Gastroesophageal sphincter (tissue), 4 donors: ENCODE data around the gene TRAF3. TPM values are rescaled to one million over a fixed set of nuclear protein-coding genes. Genes with fewer than 3 reads are reported as not detected.

Experiments used
- ATAC-seq: fragments of 150-250 bp; one replicate; pipeline ENCODE4 v1.9.1; 2016; ENCODE audit warnings: mild to moderate bottlenecking, moderate library complexity
- H3K27ac ChIP-seq, 4 donors: fragments of 200-600 bp; sonication (generic) in 3 of 4; 1 replicate in 3 of 4; 2 replicates in 1 of 4; pipeline ENCODE4 v1.5.1; 2016 to 2019
- H3K27me3 ChIP-seq: fragments of 200-600 bp; sonication (generic); one replicate; pipeline ENCODE4 v1.5.1; 2019
- H3K36me3 ChIP-seq, 2 donors: fragments of 200-600 bp; sonication (generic); one replicate each; pipeline ENCODE4 v1.5.1; 2019; ENCODE audit warnings: control low read depth in 1 of 2
- H3K4me1 ChIP-seq, 3 donors: fragments of 200-600 bp; sonication (generic); 1 replicate in 2 of 3; 2 replicates in 1 of 3; pipeline ENCODE4 v1.5.1; 2016 to 2019; ENCODE audit warnings: control low read depth in 2 of 3
- H3K4me3 ChIP-seq, 2 donors: fragments of 200-600 bp; sonication (generic); one replicate each; pipeline ENCODE4 v1.5.1; 2019; ENCODE audit warnings: mild to moderate bottlenecking in 1 of 2, moderate library complexity in 1 of 2
- H3K9me3 ChIP-seq, 3 donors: fragments of 200-600 bp; sonication (generic); one replicate each; pipeline ENCODE4 v1.5.1; 2017 to 2019; ENCODE audit warnings: control low read depth in 2 of 3
- CTCF ChIP-seq, 4 experiments: fragments of 200-600 bp in 2 of 4; fragments of 450-650 bp in 2 of 4; sonication (generic) in 1 of 4; IDR thresholded peaks; one replicate each; pipeline ENCODE4 v1.5.1; 2017 to 2019; ENCODE audit warnings: antibody characterized with exemption in 4 of 4, mild to moderate bottlenecking in 2 of 4, moderate library complexity in 2 of 4
- EP300 ChIP-seq: sonication (generic); formaldehyde crosslinking; IDR thresholded peaks from one replicate; pipeline ENCODE4 v1.6.1; 2017; ENCODE audit warnings: antibody characterized with exemption, mild to moderate bottlenecking
- POLR2A ChIP-seq, 2 donors: fragments of 450-650 bp; IDR thresholded peaks; one replicate each; pipeline ENCODE4 v1.6.1; 2017; ENCODE audit warnings: antibody characterized with exemption in 2 of 2, mild to moderate bottlenecking in 2 of 2, moderate library complexity in 1 of 2
- POLR2AphosphoS5 ChIP-seq: sonication (generic); formaldehyde crosslinking; IDR thresholded peaks from one replicate; pipeline ENCODE4 v1.6.1; 2017; ENCODE audit warnings: antibody characterized with exemption
- WGBS, 2 donors: methylation state at CpG; one replicate each; pipeline ENCODE4 v1.1.5; 2018; ENCODE audit warnings: low coverage in 1 of 2; 5-methylcytosine and 5-hydroxymethylcytosine counted together
- total RNA-seq, 4 donors: library from RNA; depleted of rRNA; stranded (reverse); fragments of >200 nt; gene quantifications; one replicate each; pipeline ENCODE4 v1.1.0, GENCODE V29; 2016

TRAF3 gene
- total RNA-seq, 4 donors from 2014 or later, result 10.9 to 29.0 (median 18.7) TPM

GRCh38 chr14:102768223-102769048, 8.8 kb upstream of the TRAF3 start:
- ATAC-seq, result peak; percentile 39
- 86 to 96% methylated on average over 8 to 14 of the region's 19 CpGs for WGBS, 2 donors
- H3K27ac ChIP-seq, result no peak overlapping the region

GRCh38 chr14:102769049-102769327, 8.3 kb upstream of the TRAF3 start:
- TF ChIP-seq CTCF (IDR thresholded peaks at IDR 0.05) (no peak), POLR2AphosphoS5 (no peak)
- Histone ChIP-seq H3K9me3 (no peaks in the 10 kb centered on the region), H3K27ac (no peak overlapping the region), H3K27me3 (no peaks in the 10 kb centered on the region), H3K36me3 (no peaks in the 10 kb centered on the region), H3K4me3 (no peak overlapping the region), H3K4me1 (no peaks in the 10 kb centered on the region)
- WGBS, 2 donors, result 100% methylated on average over 1 of the region's 4 CpGs; no CpG with 5 or more reads in 1 of the 2 donors
- no peak for ATAC-seq

More at GRCh38 chr14:102768223-102769048, 8.8 kb upstream of the TRAF3 start:
- TF ChIP-seq EP300 (no peak), CTCF (IDR thresholded peaks at IDR 0.05) (no peak), POLR2A (IDR thresholded peaks at IDR 0.05) (no peak)
- Histone ChIP-seq H3K9me3 (no peaks in the 10 kb centered on the region), H3K4me1 (no peaks in the 10 kb centered on the region), H3K27me3 (no peaks in the 10 kb centered on the region), H3K36me3 (no peaks in the 10 kb centered on the region), H3K4me3 (no peak overlapping the region)

- ATAC-seq, result no peak
- H3K27ac ChIP-seq, result no peak overlapping the region
- H3K4me1 ChIP-seq, result peaks cover 0 to 11% (median 0%) of the 10 kb centered on the region in 3 donors
- H3K36me3 ChIP-seq, result no peaks in the 10 kb centered on the region
- TF ChIP-seq POLR2AphosphoS5 (no peak), POLR2A (IDR thresholded peaks at IDR 0.05) (no peak), CTCF (IDR thresholded peaks at IDR 0.05) (no peak), EP300 (no peak)
- 40 to 72% methylated on average over 1 to 19 of the region's 32 CpGs for WGBS, 2 donors
- H3K27me3 ChIP-seq, result no peaks in the 10 kb centered on the region
- H3K9me3 ChIP-seq, result no peaks in the 10 kb centered on the region
- no peak overlapping the region for H3K4me3 ChIP-seq
Measured at GRCh38 chr14:102770147-102771123, 6.8 kb upstream of the TRAF3 start.

GRCh38 chr14:102771144-102771543, 6.1 kb upstream of the TRAF3 start:
- no peaks in the 10 kb centered on the region for H3K9me3 ChIP-seq
- H3K27me3 ChIP-seq, result no peaks in the 10 kb centered on the region
- no peak overlapping the region for H3K27ac ChIP-seq
- H3K4me3 ChIP-seq, result no peak overlapping the region
- 82% methylated on average over 3 of the region's 9 CpGs; no CpG with 5 or more reads in 1 of the 2 donors for WGBS, 2 donors
- no peak for ATAC-seq
- peaks cover 0 to 17% (median 0%) of the 10 kb centered on the region in 3 donors for H3K4me1 ChIP-seq
- TF ChIP-seq POLR2A (IDR thresholded peaks at IDR 0.05), result no peak
- no peak for TF ChIP-seq EP300
- no peak for TF ChIP-seq POLR2AphosphoS5
- no peak for TF ChIP-seq CTCF (IDR thresholded peaks at IDR 0.05)
- H3K36me3 ChIP-seq, result no peaks in the 10 kb centered on the region
